ENCODE measurements around the gene HDLBP.

HDLBP gene

DNA sequence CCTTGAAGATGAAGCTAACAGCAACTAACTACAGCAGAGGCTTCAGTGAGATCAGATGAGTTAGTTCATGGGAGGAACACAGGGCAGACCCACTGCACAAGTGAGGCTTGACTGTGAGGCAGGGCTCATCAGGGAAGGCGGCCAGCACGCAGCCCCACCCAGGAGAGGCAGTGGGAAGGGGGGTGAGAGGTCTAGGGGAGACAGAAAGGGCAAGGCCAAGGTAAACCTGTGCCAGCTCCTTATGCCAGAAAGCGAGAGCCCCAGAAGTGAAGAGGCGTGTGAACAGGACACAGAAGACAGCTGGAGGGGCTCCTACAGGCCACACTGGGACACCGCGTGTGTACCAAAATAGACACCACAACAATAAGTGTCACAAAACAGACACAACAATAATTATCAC is 78.4 kb downstream of the HDLBP start:
- peaks cover 18% of the 10 kb centered on the region for H3K79me2 ChIP-seq
- H3K27ac ChIP-seq: no peak overlapping the region
- H3K9ac ChIP-seq: no peak overlapping the region
- no peaks in the 10 kb centered on the region for H3K9me3 ChIP-seq (ENCODE audit: control insufficient read depth, low read length)
- TF ChIP-seq, protein P1, sequence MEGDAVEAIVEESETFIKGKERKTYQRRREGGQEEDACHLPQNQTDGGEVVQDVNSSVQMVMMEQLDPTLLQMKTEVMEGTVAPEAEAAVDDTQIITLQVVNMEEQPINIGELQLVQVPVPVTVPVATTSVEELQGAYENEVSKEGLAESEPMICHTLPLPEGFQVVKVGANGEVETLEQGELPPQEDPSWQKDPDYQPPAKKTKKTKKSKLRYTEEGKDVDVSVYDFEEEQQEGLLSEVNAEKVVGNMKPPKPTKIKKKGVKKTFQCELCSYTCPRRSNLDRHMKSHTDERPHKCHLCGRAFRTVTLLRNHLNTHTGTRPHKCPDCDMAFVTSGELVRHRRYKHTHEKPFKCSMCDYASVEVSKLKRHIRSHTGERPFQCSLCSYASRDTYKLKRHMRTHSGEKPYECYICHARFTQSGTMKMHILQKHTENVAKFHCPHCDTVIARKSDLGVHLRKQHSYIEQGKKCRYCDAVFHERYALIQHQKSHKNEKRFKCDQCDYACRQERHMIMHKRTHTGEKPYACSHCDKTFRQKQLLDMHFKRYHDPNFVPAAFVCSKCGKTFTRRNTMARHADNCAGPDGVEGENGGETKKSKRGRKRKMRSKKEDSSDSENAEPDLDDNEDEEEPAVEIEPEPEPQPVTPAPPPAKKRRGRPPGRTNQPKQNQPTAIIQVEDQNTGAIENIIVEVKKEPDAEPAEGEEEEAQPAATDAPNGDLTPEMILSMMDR (IDR thresholded peaks at IDR 0.05): no peak
- no peak overlapping the region for H3K4me2 ChIP-seq (ENCODE audit: low read length)
- H2AFZ ChIP-seq: no peak overlapping the region
- H3K27me3 ChIP-seq (ENCODE audit: control insufficient read depth, insufficient read depth, low read length): no peaks in the 10 kb centered on the region
- no peak overlapping the region for H3K4me3 ChIP-seq (ENCODE audit: low read depth, low read length)
- no peaks in the 10 kb centered on the region for H3K36me3 ChIP-seq (ENCODE audit: control insufficient read depth, insufficient read depth, low read length)
- no peaks in the 10 kb centered on the region for H3K4me1 ChIP-seq

DNA sequence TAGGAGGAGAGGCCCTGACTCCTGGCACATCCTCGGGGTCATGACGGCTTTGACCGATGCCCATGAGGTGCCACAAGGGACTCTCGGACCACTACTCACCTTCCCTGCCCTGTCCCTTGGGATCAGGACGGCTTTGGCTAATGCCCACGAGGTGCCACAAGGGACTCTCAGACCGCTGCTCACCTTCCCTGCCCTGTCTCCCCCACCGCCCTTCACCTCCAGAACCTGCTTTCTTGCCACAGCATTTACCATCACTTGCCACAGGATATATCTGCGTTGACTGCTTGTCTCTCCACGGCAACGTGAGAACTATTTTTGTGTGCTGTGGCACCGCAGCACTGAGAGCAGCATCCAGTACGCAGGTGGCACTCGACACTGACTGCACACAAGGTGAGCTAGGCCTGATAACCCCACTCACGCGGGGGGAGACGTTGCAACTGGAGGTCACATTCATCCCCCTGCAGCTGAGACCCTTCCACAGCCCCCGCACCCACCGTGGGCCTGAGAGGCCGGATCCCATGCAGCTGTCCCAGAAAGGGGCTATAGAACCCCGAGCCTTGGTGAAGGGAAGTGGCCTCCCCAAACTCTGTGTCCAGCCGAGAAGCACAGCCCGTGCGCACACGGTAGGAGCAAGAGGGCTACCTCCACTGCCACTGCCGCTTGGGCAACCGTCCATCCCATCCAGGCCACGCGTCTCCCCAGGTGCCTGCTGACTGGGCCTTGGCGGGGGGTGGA is 79.4 kb downstream of the HDLBP start:
- Histone ChIP-seq H3K4me3 (ENCODE audit: low read depth, low read length) (no peak overlapping the region), H3K4me1 (no peaks in the 10 kb centered on the region), H3K4me2 (ENCODE audit: low read length) (no peak overlapping the region), H3K27me3 (ENCODE audit: control insufficient read depth, insufficient read depth, low read length) (no peaks in the 10 kb centered on the region), H3K79me2 (peaks cover 18% of the 10 kb centered on the region), H2AFZ (no peak overlapping the region), H3K27ac (no peak overlapping the region), H3K9ac (no peak overlapping the region), H3K36me3 (ENCODE audit: control insufficient read depth, insufficient read depth, low read length) (no peaks in the 10 kb centered on the region), H3K9me3 (ENCODE audit: control insufficient read depth, low read length) (no peaks in the 10 kb centered on the region)
- TF ChIP-seq, protein P1 (IDR thresholded peaks at IDR 0.05): no peak

DNA sequence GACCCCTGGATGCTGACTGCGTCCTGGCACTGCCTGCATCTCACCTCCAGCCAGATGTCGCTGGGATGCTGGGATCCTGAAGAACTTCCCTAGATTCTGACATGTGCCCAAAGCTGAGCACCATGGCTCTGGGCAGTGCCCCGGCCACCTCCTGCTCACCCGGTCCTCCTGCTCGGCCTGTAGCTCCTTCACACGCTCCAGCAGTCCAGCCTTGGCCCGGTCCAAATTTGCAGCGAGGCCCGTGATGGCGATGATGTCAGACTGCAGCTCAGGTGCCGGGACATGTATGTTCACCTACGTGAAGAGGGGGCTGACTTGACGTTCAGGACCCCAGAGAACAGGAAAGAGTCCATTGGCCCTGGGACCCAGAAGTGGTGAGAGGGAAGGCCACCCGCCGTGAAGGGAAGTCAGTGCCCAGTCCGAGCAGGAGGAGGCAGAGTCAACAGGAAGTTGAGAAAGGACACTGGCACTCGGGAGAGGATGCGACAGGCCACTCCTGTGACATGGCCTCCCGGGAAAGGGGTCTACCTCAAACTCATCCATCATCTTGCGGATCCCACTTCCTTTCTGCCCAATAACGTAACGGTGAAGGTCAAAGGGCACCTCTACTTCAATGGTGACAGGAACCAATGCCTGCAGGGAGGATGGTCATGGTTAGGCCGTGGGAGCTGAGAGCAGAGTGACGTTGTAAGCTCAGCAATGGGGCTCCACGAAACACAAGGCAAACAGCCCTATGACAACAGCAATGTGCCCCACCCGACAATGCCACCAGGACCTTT is 80.3 kb downstream of the HDLBP start:
- peaks cover 16% of the 10 kb centered on the region for H3K79me2 ChIP-seq
- no peak overlapping the region for H3K4me2 ChIP-seq (ENCODE audit: low read length)
- H3K27ac ChIP-seq: no peak overlapping the region
- no peaks in the 10 kb centered on the region for H3K36me3 ChIP-seq (ENCODE audit: control insufficient read depth, insufficient read depth, low read length)
- no peaks in the 10 kb centered on the region for H3K4me1 ChIP-seq
- TF ChIP-seq, protein P1 (IDR thresholded peaks at IDR 0.05): no peak
- H3K27me3 ChIP-seq (ENCODE audit: control insufficient read depth, insufficient read depth, low read length): no peaks in the 10 kb centered on the region
- no peak overlapping the region for H3K9ac ChIP-seq
- H3K4me3 ChIP-seq (ENCODE audit: low read depth, low read length): no peak overlapping the region
- no peak overlapping the region for H2AFZ ChIP-seq
- H3K9me3 ChIP-seq (ENCODE audit: control insufficient read depth, low read length): no peaks in the 10 kb centered on the region

DNA sequence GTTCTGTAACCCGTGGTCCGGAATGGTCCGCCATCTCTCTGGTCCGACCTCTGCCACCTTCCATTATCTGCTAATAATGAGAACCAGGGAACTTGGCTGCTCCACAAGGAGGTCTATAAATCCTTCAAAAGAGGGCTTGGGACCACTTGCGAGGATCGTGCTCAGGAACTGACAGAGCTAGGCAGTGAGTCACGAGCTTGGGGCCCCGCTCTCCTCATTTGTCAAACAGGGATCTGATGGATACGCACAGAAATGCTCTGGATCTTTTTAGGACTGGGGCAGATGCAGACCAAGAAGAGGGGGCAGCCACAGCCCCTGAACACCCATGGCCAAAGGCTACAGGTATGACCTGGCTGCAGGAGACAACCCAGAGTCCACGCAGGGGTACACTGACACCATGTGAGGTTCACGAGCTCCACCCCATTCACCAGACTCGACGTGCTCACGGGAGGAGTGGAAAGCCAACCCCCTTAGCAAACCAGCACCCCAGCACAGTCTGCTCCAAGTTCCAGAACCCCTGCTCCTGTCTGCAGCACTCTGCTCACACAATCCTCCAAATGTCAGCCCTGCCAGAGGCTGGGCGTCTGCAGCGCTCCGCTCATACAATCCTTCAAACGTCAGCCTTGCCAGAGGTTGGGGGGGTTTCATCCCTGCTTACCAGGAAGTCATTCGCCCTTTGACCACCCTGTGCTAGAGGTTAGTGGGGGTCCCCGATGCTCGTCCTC is 81.2 kb downstream of the HDLBP start:
- Histone ChIP-seq H3K4me1 (no peaks in the 10 kb centered on the region), H3K27me3 (ENCODE audit: control insufficient read depth, insufficient read depth, low read length) (no peaks in the 10 kb centered on the region), H3K4me3 (ENCODE audit: low read depth, low read length) (no peak overlapping the region), H3K79me2 (peaks cover 13% of the 10 kb centered on the region), H3K4me2 (ENCODE audit: low read length) (no peak overlapping the region), H3K9ac (no peak overlapping the region), H2AFZ (no peak overlapping the region), H3K9me3 (ENCODE audit: control insufficient read depth, low read length) (no peaks in the 10 kb centered on the region), H3K36me3 (ENCODE audit: control insufficient read depth, insufficient read depth, low read length) (no peaks in the 10 kb centered on the region), H3K27ac (no peak overlapping the region)
- TF ChIP-seq, protein P1 (IDR thresholded peaks at IDR 0.05): no peak

All from parathyroid adenoma (tissue), 2 donors.